Gastroesophageal sphincter (tissue), 3 donors: ENCODE data around the gene PTPRF.

Source experiments
- POLR2A ChIP-seq, 2 donors: fragments of 450-650 bp; IDR thresholded peaks; one replicate each; pipeline ENCODE4 v1.6.1; 2017; ENCODE audit warnings: antibody characterized with exemption in 2 of 2, mild to moderate bottlenecking in 2 of 2, moderate library complexity in 1 of 2
- POLR2AphosphoS5 ChIP-seq: sonication (generic); formaldehyde crosslinking; IDR thresholded peaks from one replicate; pipeline ENCODE4 v1.6.1; 2017; ENCODE audit warnings: antibody characterized with exemption
- TF ChIP-seq, protein P1 (sequence below), 4 experiments: fragments of 200-600 bp in 2 of 4; fragments of 450-650 bp in 2 of 4; sonication (generic) in 1 of 4; IDR thresholded peaks; one replicate each; pipeline ENCODE4 v1.5.1; 2017 to 2019; ENCODE audit warnings: antibody characterized with exemption in 4 of 4, mild to moderate bottlenecking in 2 of 4, moderate library complexity in 2 of 4

GRCh38 chr1:43572538-43572937, 41.9 kb downstream of the PTPRF start:
- no peak for TF ChIP-seq POLR2AphosphoS5
- TF ChIP-seq, protein P1, sequence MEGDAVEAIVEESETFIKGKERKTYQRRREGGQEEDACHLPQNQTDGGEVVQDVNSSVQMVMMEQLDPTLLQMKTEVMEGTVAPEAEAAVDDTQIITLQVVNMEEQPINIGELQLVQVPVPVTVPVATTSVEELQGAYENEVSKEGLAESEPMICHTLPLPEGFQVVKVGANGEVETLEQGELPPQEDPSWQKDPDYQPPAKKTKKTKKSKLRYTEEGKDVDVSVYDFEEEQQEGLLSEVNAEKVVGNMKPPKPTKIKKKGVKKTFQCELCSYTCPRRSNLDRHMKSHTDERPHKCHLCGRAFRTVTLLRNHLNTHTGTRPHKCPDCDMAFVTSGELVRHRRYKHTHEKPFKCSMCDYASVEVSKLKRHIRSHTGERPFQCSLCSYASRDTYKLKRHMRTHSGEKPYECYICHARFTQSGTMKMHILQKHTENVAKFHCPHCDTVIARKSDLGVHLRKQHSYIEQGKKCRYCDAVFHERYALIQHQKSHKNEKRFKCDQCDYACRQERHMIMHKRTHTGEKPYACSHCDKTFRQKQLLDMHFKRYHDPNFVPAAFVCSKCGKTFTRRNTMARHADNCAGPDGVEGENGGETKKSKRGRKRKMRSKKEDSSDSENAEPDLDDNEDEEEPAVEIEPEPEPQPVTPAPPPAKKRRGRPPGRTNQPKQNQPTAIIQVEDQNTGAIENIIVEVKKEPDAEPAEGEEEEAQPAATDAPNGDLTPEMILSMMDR (IDR thresholded peaks at IDR 0.05), result no peak
- no peak for TF ChIP-seq POLR2A (IDR thresholded peaks at IDR 0.05)
